GM12872 (cell line): ENCODE results near the gene OR5B3.

ENCODE experiments used
- TF ChIP-seq, protein P1 (sequence below): IDR thresholded peaks from 3 replicates; pipeline ENCODE4 v1.5.1; 2011; ENCODE audit warnings: low read depth, mild to moderate bottlenecking, low read length, moderate library complexity; ENCODE audit not compliant: insufficient read depth

The OR5B3 gene

DNA sequence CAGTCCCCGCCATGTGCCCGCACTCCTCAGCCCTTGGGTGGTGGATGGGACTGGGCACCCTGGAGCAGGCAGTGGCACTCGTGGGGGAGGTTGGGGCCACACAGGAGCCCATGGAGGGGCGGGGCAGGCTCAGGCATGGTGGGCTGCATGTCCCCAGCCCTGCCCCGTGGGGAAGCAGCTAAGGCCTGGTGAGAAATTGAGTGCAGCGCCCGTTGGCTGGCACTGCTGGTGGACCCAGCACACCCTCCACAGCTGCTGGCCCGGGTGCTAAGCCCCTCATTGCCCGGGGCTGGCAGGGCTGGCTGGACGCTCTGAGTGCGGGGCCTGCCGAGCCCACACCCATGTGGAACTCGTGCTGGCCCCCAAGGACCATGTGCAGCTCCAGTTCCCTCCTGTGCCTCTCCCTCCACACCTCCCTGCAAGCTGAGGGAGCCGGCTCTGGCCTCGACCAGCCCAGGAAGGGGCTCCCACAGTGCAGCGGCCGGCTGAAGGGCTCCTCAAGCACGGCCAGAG is 16.1 kb downstream of the OR5B3 start:
- TF ChIP-seq, protein P1, sequence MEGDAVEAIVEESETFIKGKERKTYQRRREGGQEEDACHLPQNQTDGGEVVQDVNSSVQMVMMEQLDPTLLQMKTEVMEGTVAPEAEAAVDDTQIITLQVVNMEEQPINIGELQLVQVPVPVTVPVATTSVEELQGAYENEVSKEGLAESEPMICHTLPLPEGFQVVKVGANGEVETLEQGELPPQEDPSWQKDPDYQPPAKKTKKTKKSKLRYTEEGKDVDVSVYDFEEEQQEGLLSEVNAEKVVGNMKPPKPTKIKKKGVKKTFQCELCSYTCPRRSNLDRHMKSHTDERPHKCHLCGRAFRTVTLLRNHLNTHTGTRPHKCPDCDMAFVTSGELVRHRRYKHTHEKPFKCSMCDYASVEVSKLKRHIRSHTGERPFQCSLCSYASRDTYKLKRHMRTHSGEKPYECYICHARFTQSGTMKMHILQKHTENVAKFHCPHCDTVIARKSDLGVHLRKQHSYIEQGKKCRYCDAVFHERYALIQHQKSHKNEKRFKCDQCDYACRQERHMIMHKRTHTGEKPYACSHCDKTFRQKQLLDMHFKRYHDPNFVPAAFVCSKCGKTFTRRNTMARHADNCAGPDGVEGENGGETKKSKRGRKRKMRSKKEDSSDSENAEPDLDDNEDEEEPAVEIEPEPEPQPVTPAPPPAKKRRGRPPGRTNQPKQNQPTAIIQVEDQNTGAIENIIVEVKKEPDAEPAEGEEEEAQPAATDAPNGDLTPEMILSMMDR, result no peak

DNA sequence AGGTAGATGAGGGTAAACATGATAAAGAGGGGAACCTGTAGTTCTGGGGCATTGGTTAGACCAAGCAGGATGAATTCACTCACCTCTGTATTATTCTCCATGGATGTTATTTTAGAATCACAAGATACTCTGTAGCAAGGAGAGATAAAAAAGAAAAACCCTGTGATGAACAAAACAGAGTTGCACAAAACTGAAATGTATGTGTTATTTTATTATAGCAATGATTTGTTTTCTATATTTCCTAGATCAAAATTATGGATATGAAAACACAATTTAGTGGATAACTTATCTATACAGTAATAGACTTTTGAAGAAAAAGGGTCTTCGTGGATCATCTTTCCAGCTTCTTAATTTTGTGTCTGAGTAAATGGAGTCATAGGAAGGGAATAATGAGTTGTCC is 47.7 kb downstream of the OR5B3 start, which contains the start of gene OR5B17:
TSS of gene OR5B17 (minus strand) at position 101 of the 400 bp plus-strand sequence. CDS start at position 101, 0 bp downstream.
- TF ChIP-seq, protein P1, result no peak

- TF ChIP-seq, protein P1, result no peak
These were observed 51.9 kb downstream of the OR5B3 start for GRCh38 chr11:58354727-58355126.
